HG03521 (cell line): ENCODE measurements around the gene SMC6.

Experiments used
- ATAC-seq: cut with Tn5 transposase; IDR thresholded peaks from one replicate; pipeline ENCODE4 v1.9.1; 2021; ENCODE audit warnings: mild to moderate bottlenecking, moderate library complexity; ENCODE audit not compliant: unreplicated experiment

SMC6 gene

GRCh38 chr2:17621781-17622180 is 131.8 kb downstream of the SMC6 start:
- no peak for ATAC-seq

- ATAC-seq: no peak
These were observed 132.8 kb downstream of the SMC6 start for GRCh38 chr2:17620841-17621240.

- no peak for ATAC-seq
These were observed 133.3 kb downstream of the SMC6 start for GRCh38 chr2:17620280-17620679.

- no peak for ATAC-seq
These were observed 135.7 kb downstream of the SMC6 start for GRCh38 chr2:17617955-17618354.

- no peak for ATAC-seq
These were observed 136.1 kb downstream of the SMC6 start for GRCh38 chr2:17617516-17617915.

- ATAC-seq: no peak
These were observed 137.2 kb downstream of the SMC6 start for GRCh38 chr2:17616405-17616804.

- no peak for ATAC-seq
These were observed 137.8 kb downstream of the SMC6 start for GRCh38 chr2:17615728-17616351.

GRCh38 chr2:17615147-17615546 is 138.5 kb downstream of the SMC6 start:
- ATAC-seq: no peak

GRCh38 chr2:17614174-17614930 is 139.3 kb downstream of the SMC6 start:
- ATAC-seq: no peak
